ENCODE results near the gene GID8.

Gene GID8

GRCh38 chr20:62985444-62985778, 47.5 kb downstream of the GID8 start:
- H2AFZ ChIP-seq (ENCODE audit: low read depth, low read length) = no peak overlapping the region
- no peaks in the 10 kb centered on the region for H3K79me1 ChIP-seq (replicated peaks; ENCODE audit: low read length, poor library complexity, severe bottlenecking)
- peaks cover 55 to 81% of the 10 kb centered on the region in 2 experiments for H3K27me3 ChIP-seq (ENCODE audit: control insufficient read depth in 1 of 2, insufficient read depth in 1 of 2, low read length in 2 of 2)
- no peaks in the 10 kb centered on the region for H3K36me3 ChIP-seq (ENCODE audit: control insufficient read depth in 1 of 2, insufficient read depth in 2 of 2, low read depth in 1 of 2, low read length in 2 of 2)
- no peaks in the 10 kb centered on the region for H3K9me3 ChIP-seq (ENCODE audit: control insufficient read depth, low read length)
- H4K91ac ChIP-seq (ENCODE audit: low read length) = no peak overlapping the region
- H2BK120ac ChIP-seq (ENCODE audit: low read depth, low read length) = no peak overlapping the region
- no peak overlapping the region for H3K18ac ChIP-seq (ENCODE audit: low read depth in 1 of 2, low read length in 2 of 2)
- no peak for DNase-seq
- no peak overlapping the region for H3K27ac ChIP-seq (ENCODE audit: low read length, poor library complexity, severe bottlenecking)
- no peak overlapping the region for H2BK12ac ChIP-seq (ENCODE audit: low read length in 2 of 2)
- no peak overlapping the region for H4K8ac ChIP-seq (ENCODE audit: low read length)
- H3K23ac ChIP-seq (ENCODE audit: low read length in 2 of 2) = no peak overlapping the region
- no peak overlapping the region for H3K4me3 ChIP-seq (ENCODE audit: insufficient read depth in 1 of 2, low read depth in 1 of 2, low read length in 2 of 2)
- no peaks in the 10 kb centered on the region for H3K4me1 ChIP-seq (ENCODE audit: control insufficient read depth, insufficient read depth, low read depth, low read length)
- H2BK15ac ChIP-seq (ENCODE audit: low read depth, poor library complexity, severe bottlenecking) = no peak overlapping the region
- no peak overlapping the region for H3K14ac ChIP-seq (ENCODE audit: low read length in 2 of 2)
- no peak overlapping the region for H3K4ac ChIP-seq (ENCODE audit: low read depth in 1 of 2, low read length in 2 of 2)
- no peak overlapping the region for H3K9ac ChIP-seq (ENCODE audit: low read length)
- no peak overlapping the region for H3K4me2 ChIP-seq (ENCODE audit: low read length, poor library complexity, severe bottlenecking)
- H2BK5ac ChIP-seq (ENCODE audit: low read depth, low read length, poor library complexity, severe bottlenecking) = no peak overlapping the region
- no peak overlapping the region for H2AK5ac ChIP-seq (ENCODE audit: low read length, severe bottlenecking)
- 82% methylated on average over 14 of the region's 14 CpGs for WGBS

- no peak overlapping the region for H3K27ac ChIP-seq (ENCODE audit: low read length, poor library complexity, severe bottlenecking)
- 71% methylated on average over 4 of the region's 6 CpGs for WGBS
- H2AK5ac ChIP-seq (ENCODE audit: low read length, severe bottlenecking) = no peak overlapping the region
- no peak overlapping the region for H3K23ac ChIP-seq (ENCODE audit: low read length in 2 of 2)
- no peak overlapping the region for H2AFZ ChIP-seq (ENCODE audit: low read depth, low read length)
- H2BK12ac ChIP-seq (ENCODE audit: low read length in 2 of 2) = no peak overlapping the region
- no peak overlapping the region for H3K9ac ChIP-seq (ENCODE audit: low read length)
- H3K4me3 ChIP-seq (ENCODE audit: insufficient read depth in 1 of 2, low read depth in 1 of 2, low read length in 2 of 2) = no peak overlapping the region
- no peak overlapping the region for H2BK15ac ChIP-seq (ENCODE audit: low read depth, poor library complexity, severe bottlenecking)
- H3K9me3 ChIP-seq (ENCODE audit: control insufficient read depth, low read length) = no peaks in the 10 kb centered on the region
- no peaks in the 10 kb centered on the region for H3K36me3 ChIP-seq (ENCODE audit: control insufficient read depth in 1 of 2, insufficient read depth in 2 of 2, low read depth in 1 of 2, low read length in 2 of 2)
- H3K27me3 ChIP-seq (ENCODE audit: control insufficient read depth in 1 of 2, insufficient read depth in 1 of 2, low read length in 2 of 2) = peaks cover 55 to 84% of the 10 kb centered on the region in 2 experiments
- no peak overlapping the region for H3K4ac ChIP-seq (ENCODE audit: low read depth in 1 of 2, low read length in 2 of 2)
- no peaks in the 10 kb centered on the region for H3K4me1 ChIP-seq (ENCODE audit: control insufficient read depth, insufficient read depth, low read depth, low read length)
- H2BK5ac ChIP-seq (ENCODE audit: low read depth, low read length, poor library complexity, severe bottlenecking) = no peak overlapping the region
- no peak overlapping the region for H2BK120ac ChIP-seq (ENCODE audit: low read depth, low read length)
- H3K4me2 ChIP-seq (ENCODE audit: low read length, poor library complexity, severe bottlenecking) = no peak overlapping the region
- no peaks in the 10 kb centered on the region for H3K79me1 ChIP-seq (replicated peaks; ENCODE audit: low read length, poor library complexity, severe bottlenecking)
- no peak overlapping the region for H3K18ac ChIP-seq (ENCODE audit: low read depth in 1 of 2, low read length in 2 of 2)
- H4K91ac ChIP-seq (ENCODE audit: low read length) = no peak overlapping the region
- no peak overlapping the region for H3K14ac ChIP-seq (ENCODE audit: low read length in 2 of 2)
- no peak overlapping the region for H4K8ac ChIP-seq (ENCODE audit: low read length)
- no peak for DNase-seq
These were observed 48.4 kb downstream of the GID8 start for GRCh38 chr20:62986257-62986800.

GRCh38 chr20:62987114-62987513, 49.2 kb downstream of the GID8 start:
- H3K9me3 ChIP-seq (ENCODE audit: control insufficient read depth, low read length) = no peaks in the 10 kb centered on the region
- H3K18ac ChIP-seq (ENCODE audit: low read depth in 1 of 2, low read length in 2 of 2) = no peak overlapping the region
- H3K4me3 ChIP-seq (ENCODE audit: insufficient read depth in 1 of 2, low read depth in 1 of 2, low read length in 2 of 2) = no peak overlapping the region
- no peak overlapping the region for H3K23ac ChIP-seq (ENCODE audit: low read length in 2 of 2)
- H2BK5ac ChIP-seq (ENCODE audit: low read depth, low read length, poor library complexity, severe bottlenecking) = no peak overlapping the region
- peaks cover 55 to 83% of the 10 kb centered on the region in 2 experiments for H3K27me3 ChIP-seq (ENCODE audit: control insufficient read depth in 1 of 2, insufficient read depth in 1 of 2, low read length in 2 of 2)
- no peak overlapping the region for H3K14ac ChIP-seq (ENCODE audit: low read length in 2 of 2)
- H3K79me1 ChIP-seq (replicated peaks; ENCODE audit: low read length, poor library complexity, severe bottlenecking) = no peaks in the 10 kb centered on the region
- no peak overlapping the region for H3K4me2 ChIP-seq (ENCODE audit: low read length, poor library complexity, severe bottlenecking)
- no peak overlapping the region for H2BK120ac ChIP-seq (ENCODE audit: low read depth, low read length)
- H3K27ac ChIP-seq (ENCODE audit: low read length, poor library complexity, severe bottlenecking) = no peak overlapping the region
- no peak overlapping the region for H2BK12ac ChIP-seq (ENCODE audit: low read length in 2 of 2)
- no peak overlapping the region for H3K4ac ChIP-seq (ENCODE audit: low read depth in 1 of 2, low read length in 2 of 2)
- H2AK5ac ChIP-seq (ENCODE audit: low read length, severe bottlenecking) = no peak overlapping the region
- no peaks in the 10 kb centered on the region for H3K36me3 ChIP-seq (ENCODE audit: control insufficient read depth in 1 of 2, insufficient read depth in 2 of 2, low read depth in 1 of 2, low read length in 2 of 2)
- H4K91ac ChIP-seq (ENCODE audit: low read length) = no peak overlapping the region
- no peak for DNase-seq
- no peaks in the 10 kb centered on the region for H3K4me1 ChIP-seq (ENCODE audit: control insufficient read depth, insufficient read depth, low read depth, low read length)
- H4K8ac ChIP-seq (ENCODE audit: low read length) = no peak overlapping the region
- no peak overlapping the region for H2AFZ ChIP-seq (ENCODE audit: low read depth, low read length)
- no peak overlapping the region for H3K9ac ChIP-seq (ENCODE audit: low read length)
- no peak overlapping the region for H2BK15ac ChIP-seq (ENCODE audit: low read depth, poor library complexity, severe bottlenecking)
- WGBS = 64% methylated on average over 10 of the region's 10 CpGs

- DNase-seq = no peak
- Histone ChIP-seq H3K4ac (ENCODE audit: low read depth in 1 of 2, low read length in 2 of 2) (no peak overlapping the region), H3K4me3 (ENCODE audit: insufficient read depth in 1 of 2, low read depth in 1 of 2, low read length in 2 of 2) (no peak overlapping the region), H3K27me3 (ENCODE audit: control insufficient read depth in 1 of 2, insufficient read depth in 1 of 2, low read length in 2 of 2) (peaks cover 48 to 79% of the 10 kb centered on the region in 2 experiments), H3K23ac (ENCODE audit: low read length in 2 of 2) (no peak overlapping the region), H3K4me1 (ENCODE audit: control insufficient read depth, insufficient read depth, low read depth, low read length) (no peaks in the 10 kb centered on the region), H3K18ac (ENCODE audit: low read depth in 1 of 2, low read length in 2 of 2) (no peak overlapping the region), H2AFZ (ENCODE audit: low read depth, low read length) (no peak overlapping the region), H3K79me1 (replicated peaks; ENCODE audit: low read length, poor library complexity, severe bottlenecking) (no peaks in the 10 kb centered on the region), H2AK5ac (ENCODE audit: low read length, severe bottlenecking) (no peak overlapping the region), H2BK15ac (ENCODE audit: low read depth, poor library complexity, severe bottlenecking) (no peak overlapping the region), H4K8ac (ENCODE audit: low read length) (no peak overlapping the region), H2BK12ac (ENCODE audit: low read length in 2 of 2) (no peak overlapping the region), H3K4me2 (ENCODE audit: low read length, poor library complexity, severe bottlenecking) (no peak overlapping the region), H3K14ac (ENCODE audit: low read length in 2 of 2) (no peak overlapping the region), H3K9ac (ENCODE audit: low read length) (no peak overlapping the region), H4K91ac (ENCODE audit: low read length) (no peak overlapping the region), H3K36me3 (ENCODE audit: control insufficient read depth in 1 of 2, insufficient read depth in 2 of 2, low read depth in 1 of 2, low read length in 2 of 2) (no peaks in the 10 kb centered on the region), H2BK120ac (ENCODE audit: low read depth, low read length) (no peak overlapping the region), H2BK5ac (ENCODE audit: low read depth, low read length, poor library complexity, severe bottlenecking) (no peak overlapping the region), H3K9me3 (ENCODE audit: control insufficient read depth, low read length) (no peaks in the 10 kb centered on the region), H3K27ac (ENCODE audit: low read length, poor library complexity, severe bottlenecking) (no peak overlapping the region)
- 83% methylated on average over 11 of the region's 11 CpGs for WGBS
These were observed 51.3 kb downstream of the GID8 start for GRCh38 chr20:62989201-62989601.
